NCI-H82 treated with DMSO at 0.1 percent for 48 hours (cell line): ENCODE results near the gene SLC28A1.

Source experiments
- DNase-seq: peaks from one replicate; lab custom pipeline; 2025; ENCODE audit not compliant: unreplicated experiment; lab: John Stamatoyannopoulos, UW

The SLC28A1 gene

GRCh38 chr15:84988909-84989644 is 104.6 kb downstream of the SLC28A1 start:
- DNase-seq = no peak

- no peak for DNase-seq
Measured at GRCh38 chr15:84990507-84990906, 106.0 kb downstream of the SLC28A1 start.

GRCh38 chr15:84991014-84991712 is 106.7 kb downstream of the SLC28A1 start:
- no peak for DNase-seq

DNA sequence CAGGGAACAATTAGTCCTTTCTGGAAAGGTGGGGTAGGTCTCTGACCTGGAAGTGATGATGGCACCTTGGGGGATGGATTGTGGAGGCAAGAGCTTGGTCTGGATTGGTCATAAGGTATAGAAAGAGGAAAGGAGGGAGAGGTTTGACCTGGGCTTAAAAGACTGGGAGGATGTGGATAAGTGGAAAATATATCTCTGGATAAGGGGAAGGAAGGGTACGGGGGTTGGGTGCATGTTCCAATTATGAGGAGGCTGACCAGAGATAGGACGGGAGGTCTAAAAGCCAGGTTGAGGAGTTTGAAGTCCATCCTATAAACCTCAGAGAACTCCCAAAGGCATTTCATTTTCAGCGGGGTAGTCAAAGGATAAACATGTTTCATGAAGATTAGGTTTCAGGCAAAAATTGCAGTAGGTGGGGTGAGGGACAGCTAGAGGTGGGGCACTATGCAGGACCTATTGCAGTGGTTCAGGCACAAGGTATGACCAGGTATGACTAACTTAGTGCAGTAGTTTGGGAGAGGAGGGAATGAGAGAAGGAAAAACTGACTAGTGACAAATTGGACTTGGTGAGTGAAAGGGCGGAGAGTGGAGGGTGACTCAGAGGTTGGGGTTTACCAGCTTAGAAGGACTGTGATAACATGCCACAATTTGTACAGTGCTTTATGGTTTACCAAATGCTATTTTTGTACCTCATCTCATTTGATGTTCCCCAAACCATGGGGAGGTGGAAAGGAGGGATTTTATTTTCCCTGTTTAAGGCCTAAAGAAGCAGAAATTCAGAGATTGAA is 107.9 kb downstream of the SLC28A1 start:
- DNase-seq = no peak
